Activated CD8-positive, alpha-beta memory T cell treated with anti-CD3 and anti-CD28 coated beads, Interleukin-2, amount 50 U/mL, for 48 hours (primary cell): ENCODE measurements around the gene INKA2.

Source experiments
- DNase-seq: peaks from one replicate; pipeline ENCODE4 v3.0.0-alpha.2; 2020

The INKA2 gene

GRCh38 chr1:111730706-111731105 lies 8.5 kb downstream of the INKA2 start:
- DNase-seq = no peak

GRCh38 chr1:111729946-111730681 lies 9.1 kb downstream of the INKA2 start:
- peak; percentile 30 for DNase-seq

- peak; percentile 37 for DNase-seq
Observed at GRCh38 chr1:111729271-111729921, 9.8 kb downstream of the INKA2 start.

GRCh38 chr1:111727056-111727455 lies 12.1 kb downstream of the INKA2 start:
- DNase-seq = peak; percentile 40

- no peak for DNase-seq
Observed at GRCh38 chr1:111725192-111725591, 14.0 kb downstream of the INKA2 start.

DNA sequence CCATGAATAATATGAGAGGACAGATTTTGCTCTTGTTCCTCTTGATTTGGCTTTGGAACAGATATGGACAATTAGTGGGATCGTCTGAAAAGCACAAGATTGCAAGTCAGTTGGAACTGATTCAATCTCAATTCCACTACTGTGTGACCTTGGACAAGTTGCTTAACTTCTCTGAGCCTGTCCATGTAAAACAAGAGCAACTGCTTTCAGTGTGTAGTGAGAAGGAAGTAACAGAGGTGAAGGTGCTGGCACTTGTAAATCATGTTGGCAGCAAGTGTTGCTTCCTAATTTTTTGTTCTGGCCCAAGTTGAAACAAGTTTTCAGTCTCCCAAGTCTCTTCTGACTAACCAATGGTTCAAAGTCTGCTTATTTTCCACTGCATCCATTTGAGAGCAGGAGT lies 15.3 kb downstream of the INKA2 start:
- DNase-seq = no peak

GRCh38 chr1:111723091-111723806 lies 15.9 kb downstream of the INKA2 start:
- peak; percentile 46 for DNase-seq

- no peak for DNase-seq
Observed at GRCh38 chr1:111720977-111721786, 18.0 kb downstream of the INKA2 start.

DNA sequence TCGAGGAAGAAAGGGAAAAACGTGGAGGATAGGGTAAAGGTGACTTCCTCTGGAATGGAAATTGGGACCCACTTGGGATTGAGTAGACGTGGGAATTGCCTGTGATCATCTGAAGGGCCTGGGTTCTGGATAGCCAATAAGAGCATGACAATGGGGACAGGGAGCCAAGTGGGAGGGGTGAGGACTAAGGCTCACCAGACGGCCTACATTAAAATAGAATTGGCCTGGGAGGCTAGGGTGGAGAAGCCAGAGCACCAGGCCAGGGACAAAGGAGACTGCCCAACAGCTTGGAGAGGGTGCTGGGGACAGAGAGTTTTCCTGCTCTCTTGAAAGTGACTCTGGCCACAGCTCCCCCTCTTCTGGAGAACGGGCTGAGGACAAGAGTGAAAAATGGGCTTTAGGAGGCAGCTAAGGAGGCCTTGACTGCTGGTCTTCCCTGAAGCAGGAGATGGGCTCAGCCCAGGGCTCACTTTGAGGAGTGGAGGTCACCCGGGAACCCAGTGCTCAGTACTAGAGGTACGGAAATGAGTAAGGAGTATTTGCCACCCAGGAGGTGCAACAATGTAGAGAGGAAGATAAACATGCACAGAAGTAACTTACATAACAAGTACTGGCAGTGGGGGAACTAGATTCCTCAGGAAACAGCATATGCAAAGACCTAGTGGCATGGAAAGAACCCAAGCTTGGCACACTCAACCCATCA lies 18.8 kb downstream of the INKA2 start:
- DNase-seq = no peak

DNA sequence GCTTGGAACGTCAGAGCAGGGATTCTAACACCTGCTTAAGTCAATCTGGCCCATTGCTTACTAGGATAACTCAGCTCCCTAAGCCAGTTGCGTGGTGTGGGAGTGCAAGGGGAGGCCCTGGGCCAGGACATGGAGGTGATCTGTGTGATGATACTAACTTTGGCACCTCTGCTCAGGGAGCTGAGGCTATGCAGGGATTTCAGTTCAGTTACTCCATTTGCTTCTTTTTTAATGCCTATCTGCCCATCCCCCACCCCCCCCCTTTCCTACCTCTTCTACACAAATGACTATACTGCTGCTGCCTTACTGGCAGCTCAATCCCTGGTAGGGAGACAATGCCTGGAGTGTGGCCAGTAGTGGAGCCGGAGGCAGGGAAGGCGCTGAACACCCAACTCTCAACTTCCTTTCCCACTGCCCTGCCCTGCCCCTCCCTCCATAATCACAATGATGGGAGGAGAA lies 19.5 kb downstream of the INKA2 start:
- DNase-seq = no peak

DNA sequence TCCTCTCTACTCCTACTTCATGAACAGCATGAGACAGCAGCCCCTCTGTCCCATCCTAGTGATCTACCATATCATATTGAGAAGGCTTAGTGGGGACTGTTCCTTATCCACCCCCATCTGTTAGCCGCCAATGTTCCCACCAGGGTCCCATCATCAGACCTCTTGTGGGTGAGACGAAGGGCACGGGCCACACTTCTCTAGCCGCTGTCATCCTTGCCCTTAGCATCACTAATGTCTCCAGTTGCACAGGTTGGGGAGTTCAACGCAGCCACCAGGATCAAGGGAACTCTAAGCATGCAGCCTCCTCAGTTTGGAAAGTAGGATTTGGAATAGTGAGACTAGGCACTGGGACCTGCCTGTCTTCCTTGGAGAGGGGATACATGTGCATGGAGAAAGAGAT lies 20.1 kb downstream of the INKA2 start:
- peak; percentile 53 for DNase-seq

DNA sequence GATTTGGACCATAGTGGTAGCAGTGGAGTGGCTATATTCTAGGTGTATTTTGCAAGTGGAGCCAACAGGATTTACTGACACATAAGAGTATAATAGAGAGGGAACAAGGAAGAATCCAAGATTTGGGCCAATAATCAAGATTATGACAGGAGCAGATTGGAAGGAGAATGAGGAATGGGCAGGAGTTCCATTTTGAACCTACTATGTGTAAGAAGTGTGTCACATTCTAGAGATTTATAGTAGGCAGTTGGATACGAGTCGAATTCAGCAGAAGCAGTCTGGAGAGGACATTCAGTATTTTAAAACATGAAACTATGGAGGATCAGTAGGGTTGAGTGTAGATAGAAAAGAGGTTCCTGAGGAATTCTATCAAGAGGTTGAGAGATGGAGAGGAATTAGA lies 21.7 kb downstream of the INKA2 start:
- DNase-seq = no peak

DNA sequence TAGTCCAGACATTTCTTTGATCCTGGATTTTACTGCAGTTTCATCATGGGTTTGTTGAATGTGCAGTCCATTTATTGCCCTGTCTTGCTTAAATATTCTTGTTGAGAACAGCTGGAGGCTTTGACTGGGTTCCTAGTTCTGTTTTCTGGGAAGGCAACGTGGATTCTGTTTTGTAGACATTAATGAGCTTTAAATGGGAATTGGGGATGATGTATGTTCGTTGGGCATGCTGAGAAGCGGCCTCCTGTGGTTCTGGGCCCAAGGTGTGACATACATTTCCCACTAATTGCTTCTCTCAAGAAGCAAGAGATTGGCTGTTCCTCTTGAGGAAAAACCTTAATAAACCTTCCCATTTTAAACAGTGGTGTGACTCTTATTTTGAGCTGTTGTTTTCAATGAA lies 22.9 kb downstream of the INKA2 start:
- DNase-seq = no peak

- DNase-seq = no peak
Observed at GRCh38 chr1:111709986-111710385, 29.2 kb downstream of the INKA2 start.

- no peak for DNase-seq
Observed at GRCh38 chr1:111707906-111708305, 31.3 kb downstream of the INKA2 start.

GRCh38 chr1:111706921-111707320 lies 32.3 kb downstream of the INKA2 start:
- DNase-seq = no peak

- DNase-seq = no peak
Observed at GRCh38 chr1:111705841-111706240, 33.4 kb downstream of the INKA2 start.

DNA sequence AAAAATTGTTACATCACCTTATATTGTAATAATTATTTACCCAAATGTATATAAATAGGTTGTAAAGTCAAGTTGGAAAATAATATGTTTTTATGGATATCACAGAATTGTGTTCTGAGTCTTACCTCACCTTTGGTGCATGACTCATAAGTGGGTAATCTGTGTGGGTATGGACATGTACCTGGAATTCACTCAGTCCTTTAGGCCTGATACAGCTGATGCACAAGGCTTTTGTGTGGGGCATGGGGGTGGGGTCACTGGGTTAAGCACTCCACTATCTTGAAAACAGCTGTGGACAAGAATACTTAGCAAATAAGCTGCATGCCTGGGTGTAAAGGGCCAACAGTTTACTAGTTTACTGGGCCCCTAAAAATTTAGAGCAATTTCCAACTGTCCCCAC lies 34.4 kb downstream of the INKA2 start:
- DNase-seq = no peak

GRCh38 chr1:111704240-111704639 lies 35.0 kb downstream of the INKA2 start:
- DNase-seq = no peak

DNA sequence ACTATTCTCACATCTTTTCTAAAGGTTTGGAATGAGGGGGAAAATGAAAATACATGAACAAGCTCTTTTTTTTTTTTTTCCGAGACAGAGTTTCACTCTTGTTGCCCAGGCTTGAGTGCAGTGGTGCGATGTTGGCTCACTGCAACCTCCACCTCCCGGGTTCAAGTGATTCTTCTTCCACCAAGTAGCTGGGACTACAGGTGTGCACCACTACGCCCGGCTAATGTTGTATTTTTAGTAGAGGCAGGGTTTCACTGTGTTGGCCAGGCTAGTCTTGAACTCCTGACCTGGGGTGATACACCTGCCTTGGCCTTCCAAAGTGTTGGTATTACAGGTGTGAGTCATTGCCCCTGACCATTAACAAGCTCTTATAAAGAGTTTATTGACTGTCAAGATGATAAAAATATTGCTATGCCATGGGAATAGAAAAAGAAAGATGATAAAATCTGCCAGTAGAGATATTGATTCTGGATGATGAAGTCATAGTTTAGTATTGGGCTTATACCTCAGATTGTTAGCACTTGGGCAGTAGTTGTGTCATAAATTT lies 36.6 kb downstream of the INKA2 start:
- no peak for DNase-seq

GRCh38 chr1:111699268-111699667 lies 39.9 kb downstream of the INKA2 start:
- DNase-seq = no peak

DNA sequence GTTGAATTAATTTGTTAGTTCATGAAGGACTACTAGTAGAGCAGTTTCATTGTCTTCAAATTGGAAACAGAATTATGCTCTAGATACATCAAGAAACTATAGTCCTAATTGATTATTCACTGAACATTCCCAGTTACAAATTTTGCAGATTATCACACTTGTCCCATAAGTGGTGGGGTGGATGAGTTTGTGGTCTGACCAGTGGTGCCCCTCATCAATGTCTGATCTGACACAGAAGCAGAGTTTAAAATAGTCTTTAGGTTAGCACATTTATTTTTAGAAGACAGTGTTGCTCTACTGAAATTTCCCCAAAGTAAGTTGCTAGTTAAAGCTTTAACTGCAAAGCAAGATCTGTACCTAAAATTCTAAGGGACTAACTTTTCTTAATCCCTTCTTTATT lies 42.9 kb downstream of the INKA2 start:
- DNase-seq = no peak
